Omental fat pad (tissue), 4 donors: ENCODE results near the gene ZMIZ1. TPM values are rescaled to one million over a fixed set of nuclear protein-coding genes. Genes with fewer than 3 reads are reported as not detected.

Experiments used
- ATAC-seq: fragments of 150-250 bp; one replicate; pipeline ENCODE4 v1.9.1; 2016; ENCODE audit warnings: mild to moderate bottlenecking, moderate library complexity; ENCODE audit not compliant: low FRiP score
- DNase-seq: peaks from one replicate; pipeline ENCODE4 v3.0.0-alpha.2; 2019; ENCODE audit warnings: low spot score
- total RNA-seq, 4 donors: library from RNA; depleted of rRNA; stranded (reverse); fragments of >200 nt; gene quantifications; one replicate each; pipeline ENCODE4 v1.1.0, GENCODE V29; 2016
- TF ChIP-seq, protein P1 (sequence below), 3 donors: fragments of 450-650 bp; IDR thresholded peaks; one replicate each; pipeline ENCODE4 v1.5.1; 2016 to 2017; ENCODE audit warnings: antibody characterized with exemption in 3 of 3, mild to moderate bottlenecking in 3 of 3, moderate library complexity in 2 of 3

Gene ZMIZ1
- total RNA-seq, 4 donors from 2014 or later, result 24.2 to 64.8 (median 43.1) TPM

DNA sequence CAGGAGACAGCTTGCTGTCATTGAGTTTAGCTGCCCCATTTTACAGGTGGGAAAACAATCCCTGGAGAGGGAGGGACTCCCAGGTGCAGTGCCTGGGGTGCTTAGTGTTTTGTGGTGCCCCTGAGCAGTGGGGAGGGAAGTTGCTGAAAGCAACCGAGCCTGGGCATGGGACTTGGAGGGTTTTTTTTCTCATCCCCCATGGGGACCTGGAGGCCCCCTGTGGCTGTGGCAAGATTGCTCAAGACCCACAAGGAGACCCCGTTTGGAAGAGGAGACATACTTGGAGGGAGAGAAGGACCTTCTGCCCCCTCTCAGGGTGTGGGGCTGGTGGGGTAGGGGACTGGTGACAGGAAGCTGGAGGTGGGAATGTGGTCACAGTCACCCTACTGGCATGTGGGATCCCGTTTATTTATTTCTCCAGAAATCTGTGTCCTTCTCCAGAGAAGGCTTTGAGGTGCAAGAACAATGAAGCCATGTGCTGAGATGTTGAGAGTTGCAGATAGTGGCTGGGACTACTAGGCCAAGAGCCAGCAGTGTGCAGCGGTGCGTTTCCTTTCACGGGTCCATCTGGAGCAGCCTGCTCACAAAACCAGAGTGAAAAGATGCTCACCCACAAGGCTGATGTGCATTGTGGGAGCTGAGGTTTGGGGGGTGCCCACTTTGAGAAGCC is 21.5 kb downstream of the ZMIZ1 start:
- no peak for DNase-seq

DNA sequence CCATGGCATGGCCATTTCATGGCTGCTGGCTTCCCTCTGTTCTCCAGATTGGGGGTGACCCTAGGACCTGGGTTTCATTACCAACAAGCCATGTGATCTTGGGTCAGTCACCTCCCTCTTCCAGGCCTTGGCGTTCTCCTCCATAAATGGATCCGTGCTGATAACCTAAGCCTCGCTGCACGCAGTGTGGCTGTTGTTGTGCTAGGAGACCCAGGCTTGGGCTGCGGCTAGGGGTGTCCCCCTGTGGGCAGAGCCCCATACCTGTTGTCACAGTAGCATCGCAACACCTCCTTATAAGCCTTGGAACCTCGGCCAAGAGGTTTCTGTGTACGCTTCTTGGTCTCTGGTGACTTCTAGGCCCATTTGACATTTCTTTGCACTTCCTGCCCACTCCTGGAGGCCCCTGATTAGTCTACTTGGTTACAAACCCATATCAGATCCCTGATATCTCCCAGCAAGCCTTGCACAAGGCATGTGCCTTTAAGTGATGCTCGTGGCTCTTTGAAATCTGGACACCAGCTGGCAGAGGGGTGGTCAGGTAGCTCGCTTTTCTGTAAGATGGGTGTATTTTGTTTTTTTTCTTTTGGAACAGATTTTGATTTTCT is 23.6 kb downstream of the ZMIZ1 start:
- TF ChIP-seq, protein P1, sequence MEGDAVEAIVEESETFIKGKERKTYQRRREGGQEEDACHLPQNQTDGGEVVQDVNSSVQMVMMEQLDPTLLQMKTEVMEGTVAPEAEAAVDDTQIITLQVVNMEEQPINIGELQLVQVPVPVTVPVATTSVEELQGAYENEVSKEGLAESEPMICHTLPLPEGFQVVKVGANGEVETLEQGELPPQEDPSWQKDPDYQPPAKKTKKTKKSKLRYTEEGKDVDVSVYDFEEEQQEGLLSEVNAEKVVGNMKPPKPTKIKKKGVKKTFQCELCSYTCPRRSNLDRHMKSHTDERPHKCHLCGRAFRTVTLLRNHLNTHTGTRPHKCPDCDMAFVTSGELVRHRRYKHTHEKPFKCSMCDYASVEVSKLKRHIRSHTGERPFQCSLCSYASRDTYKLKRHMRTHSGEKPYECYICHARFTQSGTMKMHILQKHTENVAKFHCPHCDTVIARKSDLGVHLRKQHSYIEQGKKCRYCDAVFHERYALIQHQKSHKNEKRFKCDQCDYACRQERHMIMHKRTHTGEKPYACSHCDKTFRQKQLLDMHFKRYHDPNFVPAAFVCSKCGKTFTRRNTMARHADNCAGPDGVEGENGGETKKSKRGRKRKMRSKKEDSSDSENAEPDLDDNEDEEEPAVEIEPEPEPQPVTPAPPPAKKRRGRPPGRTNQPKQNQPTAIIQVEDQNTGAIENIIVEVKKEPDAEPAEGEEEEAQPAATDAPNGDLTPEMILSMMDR (IDR thresholded peaks at IDR 0.05), result no peak
- ATAC-seq (no peak), DNase-seq (no peak)

More for the DNA sequence above, 21.5 kb downstream of the ZMIZ1 start:
- TF ChIP-seq, protein P1 (IDR thresholded peaks at IDR 0.05), result no peak
- ATAC-seq, result no peak

DNA sequence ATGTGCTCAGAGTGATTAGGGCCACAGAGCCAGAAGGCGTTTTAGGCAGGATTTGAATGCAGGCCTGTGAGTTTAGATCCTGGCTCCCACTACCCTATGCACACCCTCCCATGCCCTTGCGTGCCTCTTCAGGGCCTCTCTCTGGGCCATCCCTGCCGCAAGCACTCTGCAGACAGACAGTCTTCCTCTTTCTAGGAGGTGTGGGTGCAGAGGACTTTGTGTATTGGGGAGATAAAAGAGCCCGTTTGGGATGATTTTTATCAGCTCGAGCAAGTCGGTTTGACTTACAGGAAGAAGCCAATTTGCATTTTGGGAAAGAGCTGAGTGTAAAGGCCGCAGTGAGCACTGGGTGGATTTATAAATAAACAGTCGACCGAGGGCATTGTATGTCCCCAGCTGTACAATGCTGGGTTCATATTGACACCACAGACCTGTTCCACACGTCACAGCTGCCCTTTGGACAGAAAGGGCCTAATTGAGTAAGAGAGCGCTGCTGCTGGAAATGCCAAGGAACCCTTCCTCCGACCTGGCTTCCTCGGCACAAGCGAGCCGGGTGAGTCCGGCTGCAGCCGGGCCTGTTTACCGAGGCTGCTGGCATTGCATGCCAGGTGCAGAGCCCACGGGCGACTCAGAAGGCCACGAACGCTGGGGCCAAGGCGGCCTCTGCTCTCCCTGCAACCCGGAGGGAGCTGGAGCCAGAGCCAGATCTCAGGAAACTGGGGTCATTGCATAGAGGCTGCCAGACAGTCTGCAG is 25.1 kb downstream of the ZMIZ1 start:
- TF ChIP-seq, protein P1 (IDR thresholded peaks at IDR 0.05), result no peak
- DNase-seq (no peak), ATAC-seq (peak; percentile 60)

DNA sequence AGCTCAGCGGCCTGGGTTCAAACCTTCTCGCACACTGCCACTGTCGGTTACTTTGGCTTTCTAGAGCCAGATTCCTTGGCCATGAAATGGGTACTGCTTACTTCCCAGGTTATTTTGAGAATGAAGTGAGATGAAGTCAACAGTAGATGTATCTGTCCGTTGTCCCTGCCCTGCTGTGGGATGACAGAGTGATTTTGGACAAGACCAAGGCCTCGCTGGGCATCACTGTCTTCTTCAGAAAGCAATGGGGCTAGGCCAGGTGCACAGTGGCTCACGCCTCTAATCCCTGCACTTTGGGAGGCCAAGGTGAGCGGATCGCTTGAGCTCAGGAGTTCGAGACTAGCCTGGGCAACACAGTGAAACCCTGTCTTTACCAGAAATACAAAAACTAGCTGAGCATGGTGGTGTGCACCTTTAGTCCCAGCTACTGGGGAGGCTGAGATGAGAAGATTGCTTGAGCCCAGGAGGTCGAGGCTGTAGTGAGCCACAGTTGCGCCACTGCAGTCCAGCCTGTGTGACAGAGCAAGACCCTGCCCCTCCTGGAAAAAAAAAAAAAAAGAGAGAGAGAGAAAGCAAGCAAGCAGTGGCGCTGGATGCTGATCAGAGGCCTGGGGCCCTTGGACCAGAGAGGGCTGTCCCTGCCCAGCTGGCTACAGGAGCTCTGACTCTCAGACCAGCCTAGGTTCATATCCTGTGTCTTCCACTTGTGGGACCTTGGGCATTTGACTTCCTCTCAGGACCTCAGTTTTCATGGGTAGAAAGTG is 25.8 kb downstream of the ZMIZ1 start:
- no peak for ATAC-seq
- no peak for DNase-seq
- TF ChIP-seq, protein P1 (IDR thresholded peaks at IDR 0.05), result no peak

DNA sequence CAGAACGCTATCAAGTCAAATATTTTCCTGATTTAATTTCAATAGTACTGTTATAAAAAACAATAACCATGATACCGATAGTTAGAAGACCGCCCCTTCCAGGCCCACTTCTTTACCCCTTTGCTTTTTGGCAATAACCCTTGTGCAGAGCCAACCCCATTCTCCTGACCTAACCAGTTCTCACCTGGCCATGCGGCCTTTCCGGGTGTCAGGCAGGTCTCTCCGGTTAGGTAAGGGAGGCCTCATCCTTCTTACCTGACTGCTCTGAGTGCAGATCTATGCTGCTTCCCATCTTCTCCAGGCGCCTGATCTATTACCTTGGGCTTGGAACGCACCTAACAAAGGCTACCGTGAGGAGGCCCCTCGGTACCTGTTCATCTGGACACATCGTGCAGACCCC is 26.6 kb downstream of the ZMIZ1 start:
- DNase-seq, result no peak
- TF ChIP-seq, protein P1 (IDR thresholded peaks at IDR 0.05), result no peak
- no peak for ATAC-seq

DNA sequence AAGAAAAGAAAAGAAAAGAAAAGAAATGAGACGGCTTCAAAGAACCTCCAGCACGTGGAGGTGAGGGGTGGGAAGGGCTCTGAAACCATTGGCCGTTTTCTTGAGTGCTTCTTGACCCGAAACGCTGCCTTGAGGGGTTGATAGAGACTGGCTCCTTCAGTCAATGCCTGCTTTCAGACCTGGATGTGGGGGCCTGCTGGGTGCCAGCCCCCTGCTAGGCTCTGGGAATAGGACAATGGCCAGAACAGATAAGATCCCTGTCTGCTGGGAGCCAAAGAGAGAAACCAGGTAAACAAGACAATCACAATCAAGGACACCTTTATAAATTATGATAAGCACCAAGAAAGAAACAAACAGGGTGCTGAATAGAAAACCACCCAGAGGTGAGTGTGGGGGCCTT is 27.7 kb downstream of the ZMIZ1 start:
- TF ChIP-seq, protein P1 (IDR thresholded peaks at IDR 0.05), result no peak
- no peak for DNase-seq
- ATAC-seq, result no peak
